HepG2 (cell line): ENCODE measurements around the gene ZSCAN21. TPM values are rescaled to one million over a fixed set of nuclear protein-coding genes. Genes with fewer than 3 reads are reported as not detected.
A peak's percentile ranks its signal among the peaks of the same experiment; 100 is the strongest.

ENCODE experiments used
- ATAC-seq: fragments of 200-7000 bp; cut with Tn5 transposase; 3 replicates; pipeline ENCODE4 v1.9.1; 2020; ENCODE audit warnings: mild to moderate bottlenecking, moderate library complexity
- BruUV-seq: library from RNA; stranded (reverse); fragments of 400-500 nt; replicated peaks from 2 replicates; lab custom pipeline; 2021; lab: Mats Ljungman, UMichigan
- CTCF ChIA-PET: fragments of 300-600 bp; formaldehyde crosslinking; extraction: SDS; loops from one replicate; lab custom pipeline; 2021; ENCODE audit warnings: low total read pairs, inconsistent platforms, low intra/inter-chr PET ratio; lab: Yijun Ruan, JAX
- POLR2A ChIA-PET: fragments of 350-600 bp; sonication (Branson Sonifier 250); formaldehyde crosslinking; loops from one replicate; lab custom pipeline; 2020; ENCODE audit warnings: antibody characterized with exemption, inconsistent platforms; lab: Yijun Ruan, JAX
- DNase-seq: peaks from one replicate; pipeline ENCODE4 v3.0.0-alpha.2; 2015; ENCODE audit warnings: low spot score
- FAIRE-seq: peaks from 3 replicates; lab custom pipeline; 2011; peaks lifted over from hg19 to GRCh38; lab: Jason Lieb, UNC
- H2AFZ ChIP-seq: one replicate; pipeline ENCODE4 v1.6.1; 2011; ENCODE audit warnings: low read length, inconsistent platforms
- H3K27ac ChIP-seq: fragments of 300-600 bp; 3 replicates; pipeline ENCODE4 v1.8.0; 2011; ENCODE audit warnings: mixed run types, mild to moderate bottlenecking, mixed read lengths, low read length, inconsistent platforms; ENCODE audit not compliant: insufficient read depth; ENCODE audit errors: extremely low read length
- H3K27me3 ChIP-seq, 2 experiments: fragments of 200-600 bp in 1 of 2; 2 replicates in 1 of 2; 3 replicates in 1 of 2; pipeline versions ENCODE4 v1.6.0 to v1.8.0; 2011; ENCODE audit warnings: low read length in 2 of 2, mild to moderate bottlenecking in 2 of 2, moderate library complexity in 2 of 2, inconsistent platforms in 1 of 2; ENCODE audit not compliant: insufficient read depth in 2 of 2, control insufficient read depth in 1 of 2
- H3K36me3 ChIP-seq, 2 experiments: fragments of 200-600 bp in 1 of 2; replicated peaks in 1 of 2; 2 replicates in 1 of 2; 3 replicates in 1 of 2; pipeline versions ENCODE4 v1.5.1 to v1.8.0; 2011; ENCODE audit warnings: low read length in 2 of 2, inconsistent platforms in 1 of 2; ENCODE audit not compliant: insufficient read depth in 2 of 2, control insufficient read depth in 1 of 2
- H3K4me1 ChIP-seq: 2 replicates; pipeline ENCODE4 v1.5.1; 2012; ENCODE audit warnings: low read length, inconsistent platforms; ENCODE audit not compliant: insufficient read depth
- H3K4me2 ChIP-seq: 2 replicates; pipeline ENCODE4 v1.6.0; 2011; ENCODE audit warnings: low read depth, low read length, inconsistent platforms
- H3K4me3 ChIP-seq, 3 experiments: fragments of 200-600 bp in 1 of 3; sonication (generic), shearing (Covaris generic) in 1 of 3; replicated peaks in 1 of 3; 2 replicates each; pipeline ENCODE4 v1.5.1; 2011 to 2016; ENCODE audit warnings: low read length in 3 of 3, inconsistent platforms in 2 of 3, low read depth in 2 of 3, mild to moderate bottlenecking in 2 of 3, control low read depth in 1 of 3, mixed read lengths in 1 of 3; ENCODE audit not compliant: insufficient read depth in 1 of 3
- H3K79me2 ChIP-seq: one replicate; pipeline ENCODE4 v1.6.1; 2011; ENCODE audit warnings: low read length, inconsistent platforms; ENCODE audit not compliant: insufficient read depth
- H3K9ac ChIP-seq: 2 replicates; pipeline ENCODE4 v1.6.0; 2011; ENCODE audit warnings: mild to moderate bottlenecking, low read depth, low read length, inconsistent platforms; ENCODE audit not compliant: insufficient read depth
- H3K9me3 ChIP-seq: 2 replicates; pipeline ENCODE4 v1.5.1; 2012; ENCODE audit warnings: mild to moderate bottlenecking, low read length
- H4K20me1 ChIP-seq: 2 replicates; pipeline ENCODE4 v1.6.0; 2011; ENCODE audit warnings: inconsistent platforms, mild to moderate bottlenecking, low read length, moderate library complexity; ENCODE audit not compliant: insufficient read depth
- ATF7 ChIP-seq, 2 experiments: fragments of 450-650 bp in 1 of 2; sonication (generic) in 1 of 2; formaldehyde crosslinking in 1 of 2; IDR thresholded peaks; 2 replicates each; pipeline versions ENCODE4 v1.4.0 to v1.6.1; 2016 to 2020; ENCODE audit warnings: antibody characterized with exemption in 1 of 2, mild to moderate bottlenecking in 1 of 2, missing genetic modification reagents in 1 of 2
- CCDC6 ChIP-seq: sonication (generic); formaldehyde crosslinking; IDR thresholded peaks from 2 replicates; pipeline ENCODE4 v1.8.1; 2022; ENCODE audit warnings: mild to moderate bottlenecking, missing genetic modification reagents, moderate library complexity
- FOXK1 ChIP-seq: sonication (generic); formaldehyde crosslinking; IDR thresholded peaks from 2 replicates; pipeline ENCODE4 v1.4.0; 2020; ENCODE audit warnings: low read depth, missing genetic modification reagents, borderline replicate concordance
- HMG20A ChIP-seq: IDR thresholded peaks from 2 replicates; pipeline ENCODE4 v1.6.1; 2016; ENCODE audit warnings: borderline replicate concordance
- ISL2 ChIP-seq: sonication (generic); formaldehyde crosslinking; IDR thresholded peaks from 2 replicates; pipeline ENCODE4 v1.5.0; 2020; ENCODE audit warnings: missing genetic modification reagents
- KDM2A ChIP-seq: sonication (generic); formaldehyde crosslinking; IDR thresholded peaks from 2 replicates; pipeline ENCODE4 v1.4.0; 2020; ENCODE audit warnings: low read depth, missing genetic modification reagents, borderline replicate concordance
- MIXL1 ChIP-seq: IDR thresholded peaks from 2 replicates; pipeline ENCODE4 v1.6.1; 2016
- NFKBIZ ChIP-seq: IDR thresholded peaks from 2 replicates; pipeline ENCODE4 v1.6.1; 2018; ENCODE audit warnings: missing genetic modification reagents, missing compliant biosample characterization
- NKX3-1 ChIP-seq: sonication (generic); formaldehyde crosslinking; IDR thresholded peaks from 2 replicates; pipeline ENCODE4 v1.5.0; 2020; ENCODE audit warnings: missing genetic modification reagents
- RFX5 ChIP-seq: IDR thresholded peaks from 2 replicates; pipeline ENCODE4 v1.6.1; 2011; ENCODE audit warnings: low read depth, low read length, improper control_type of control experiment
- ZNF124 ChIP-seq: sonication (generic); formaldehyde crosslinking; IDR thresholded peaks from 2 replicates; pipeline ENCODE4 v1.4.0; 2020; ENCODE audit warnings: missing genetic modification reagents
- ZNF530 ChIP-seq: sonication (generic); formaldehyde crosslinking; IDR thresholded peaks from 2 replicates; pipeline ENCODE4 v1.5.0; 2020; ENCODE audit warnings: low read depth, mild to moderate bottlenecking, missing genetic modification reagents
- ZNF557 ChIP-seq: sonication (generic); formaldehyde crosslinking; IDR thresholded peaks from 2 replicates; pipeline ENCODE4 v1.4.0; 2020; ENCODE audit warnings: missing genetic modification reagents
- ZNF589 ChIP-seq: sonication (generic); formaldehyde crosslinking; conservative IDR thresholded peaks from 2 replicates; pipeline ENCODE4 v1.8.0; 2022; ENCODE audit warnings: mild to moderate bottlenecking, moderate library complexity, missing genetic modification reagents
- WGBS: methylation state at CpG from one replicate; pipeline ENCODE4 v1.1.6; 2017; ENCODE audit warnings: low lambda C conversion rate; 5-methylcytosine and 5-hydroxymethylcytosine counted together
- in situ Hi-C: cut with HindIII; loops from 2 replicates; pipeline ENCODE4 v1.10.0; 2017; ENCODE audit warnings: low pct_unique_long_range_greater_than_20kb; ENCODE audit not compliant: extremely low pct_ligation_motif_present
- intact Hi-C: fragments of 100-400 bp; cut with micrococcal nuclease; formaldehyde crosslinking; loops from one replicate; pipeline ENCODE4 v1.10.0; 2022; ENCODE audit not compliant: unreplicated experiment
- polyA plus RNA-seq, 8 experiments: library from polyadenylated mRNA; depleted of rRNA in 3 of 8; stranded (reverse) in 7 of 8; unstranded in 1 of 8; fragments of >200 nt; fragmentation: Illumina TruSeq in 4 of 8; extraction: Trizol in 4 of 8; gene quantifications; 2 replicates each; pipeline versions ENCODE4 v1.2.1 to v1.2.3, GENCODE V29; 2011 to 2016; ENCODE audit warnings: low read depth in 4 of 8, missing spikeins in 1 of 8, mixed read lengths in 1 of 8; ENCODE audit not compliant: insufficient read depth in 1 of 8
- total RNA-seq, 5 experiments: library from RNA; depleted of rRNA; stranded (reverse); fragments of >200 nt; fragmentation: Illumina TruSeq; extraction: Trizol; gene quantifications; 2 replicates each; pipeline ENCODE4 v1.2.3, GENCODE V29; 2016; ENCODE audit warnings: low read depth in 1 of 5
- TF ChIP-seq, protein P1 (sequence below): IDR thresholded peaks from 2 replicates; pipeline ENCODE4 v1.6.1; 2016; ENCODE audit warnings: control low read depth
- TF ChIP-seq, protein P2 (sequence below): sonication (generic); formaldehyde crosslinking; IDR thresholded peaks from 2 replicates; pipeline ENCODE4 v1.4.0; 2020; ENCODE audit warnings: mild to moderate bottlenecking, low read depth, missing genetic modification reagents
- TF ChIP-seq, protein P3 (sequence below): sonication (generic); formaldehyde crosslinking; IDR thresholded peaks from 2 replicates; pipeline ENCODE4 v1.4.0; 2020; ENCODE audit warnings: missing genetic modification reagents
- TF ChIP-seq, protein P4 (sequence below): sonication (generic); formaldehyde crosslinking; IDR thresholded peaks from 2 replicates; pipeline ENCODE4 v1.5.1; 2020; ENCODE audit warnings: missing genetic modification reagents, mild to moderate bottlenecking, borderline replicate concordance

ZSCAN21 gene
- total and polyA plus RNA-seq, 2 of the 13 experiments (the other 11 are each of a cell fraction or from before 2014, with no cell fraction given): 7.0 to 10.0 TPM

DNA sequence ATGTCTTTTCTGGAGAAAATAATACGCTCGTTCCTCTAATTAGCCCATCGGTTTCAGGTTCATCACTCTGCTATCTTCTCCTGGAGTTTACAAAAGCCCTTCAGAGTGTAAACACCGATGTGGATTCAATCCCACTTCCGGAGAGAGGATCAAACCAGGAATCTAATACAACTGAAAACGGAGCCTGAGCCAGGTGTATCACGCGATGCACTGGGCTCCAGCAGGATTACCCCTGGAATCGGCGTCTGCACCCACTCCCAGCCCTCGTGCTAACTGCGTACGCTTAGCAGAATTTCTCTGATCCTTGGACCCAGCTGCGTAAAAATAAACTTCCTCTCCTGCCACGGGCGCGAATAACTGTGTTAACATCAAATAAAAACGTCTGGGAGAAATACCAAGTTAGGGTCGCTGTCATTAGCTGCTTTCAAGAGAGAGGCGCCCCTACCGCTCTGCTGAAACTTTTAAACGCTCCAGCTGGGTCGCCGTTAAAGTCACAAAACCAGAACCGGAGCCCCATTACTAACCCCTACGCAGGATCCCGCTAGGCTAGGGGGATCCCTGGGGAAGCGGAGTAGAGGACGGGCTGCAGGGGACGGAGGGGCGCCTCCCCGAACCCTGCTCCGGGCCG lies 31.4 kb downstream of the ZSCAN21 start (continued):
- TF ChIP-seq, protein P1, sequence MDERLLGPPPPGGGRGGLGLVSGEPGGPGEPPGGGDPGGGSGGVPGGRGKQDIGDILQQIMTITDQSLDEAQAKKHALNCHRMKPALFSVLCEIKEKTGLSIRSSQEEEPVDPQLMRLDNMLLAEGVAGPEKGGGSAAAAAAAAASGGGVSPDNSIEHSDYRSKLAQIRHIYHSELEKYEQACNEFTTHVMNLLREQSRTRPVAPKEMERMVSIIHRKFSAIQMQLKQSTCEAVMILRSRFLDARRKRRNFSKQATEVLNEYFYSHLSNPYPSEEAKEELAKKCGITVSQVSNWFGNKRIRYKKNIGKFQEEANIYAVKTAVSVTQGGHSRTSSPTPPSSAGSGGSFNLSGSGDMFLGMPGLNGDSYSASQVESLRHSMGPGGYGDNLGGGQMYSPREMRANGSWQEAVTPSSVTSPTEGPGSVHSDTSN: no peak
- no peak for TF ChIP-seq ZNF589
- peak; percentile 5; the same call in 1 of the 2 replicates for TF ChIP-seq NKX3-1 (CRISPR knock-in tag)
- TF ChIP-seq ZNF557 (CRISPR knock-in tag): 0 out of 2 replicates have a peak, but pooled peaks have one; percentile 2
- TF ChIP-seq, protein P2, sequence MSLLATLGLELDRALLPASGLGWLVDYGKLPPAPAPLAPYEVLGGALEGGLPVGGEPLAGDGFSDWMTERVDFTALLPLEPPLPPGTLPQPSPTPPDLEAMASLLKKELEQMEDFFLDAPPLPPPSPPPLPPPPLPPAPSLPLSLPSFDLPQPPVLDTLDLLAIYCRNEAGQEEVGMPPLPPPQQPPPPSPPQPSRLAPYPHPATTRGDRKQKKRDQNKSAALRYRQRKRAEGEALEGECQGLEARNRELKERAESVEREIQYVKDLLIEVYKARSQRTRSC (CRISPR knock-in tag): 0 out of 2 replicates have a peak, but pooled peaks have one; percentile 4

GRCh38 chr7:100081535-100082102 lies 32.0 kb downstream of the ZSCAN21 start, which contains the start of gene ZNF3:
Gene ZNF3, minus strand, starts transcription at chr7:100081723. Its CDS starts 4,366 bp downstream, at chr7:100077357.
- no peak within 1 kb of the TSS for H2AFZ ChIP-seq
- peak; percentile 85 for ATAC-seq
- TF ChIP-seq FOXK1: peak; percentile 93; the same call in 1 of the 2 replicates
- TF ChIP-seq, protein P3, sequence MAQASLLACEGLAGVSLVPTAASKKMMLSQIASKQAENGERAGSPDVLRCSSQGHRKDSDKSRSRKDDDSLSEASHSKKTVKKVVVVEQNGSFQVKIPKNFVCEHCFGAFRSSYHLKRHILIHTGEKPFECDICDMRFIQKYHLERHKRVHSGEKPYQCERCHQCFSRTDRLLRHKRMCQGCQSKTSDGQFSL: 0 out of 2 replicates have a peak, but pooled peaks have one; percentile 30
- TF ChIP-seq ZNF124 (CRISPR knock-in tag): peak; percentile 97
- TF ChIP-seq MIXL1 (CRISPR knock-in tag): peak; percentile 80
- TF ChIP-seq HMG20A (CRISPR knock-in tag): 0 out of 2 replicates have a peak, but pooled peaks have one; percentile 9
- peak; percentile 89; the same call in 1 of the 2 replicates for TF ChIP-seq KDM2A (CRISPR knock-in tag)
- TF ChIP-seq RFX5: peak; percentile 75; the same call in 1 of the 2 replicates
- TF ChIP-seq ZNF530: no peak
- TF ChIP-seq NFKBIZ (CRISPR knock-in tag): peak; percentile 83
- TF ChIP-seq ATF7 (IDR thresholded peaks at IDR 0.05): no peak
- TF ChIP-seq ATF7 (CRISPR knock-in tag; IDR thresholded peaks at IDR 0.05): peak; percentile 43; the same call in 1 of the 2 replicates
- peak; percentile 74; the same call in 1 of the 2 replicates for TF ChIP-seq ISL2 (CRISPR knock-in tag)
- peak; percentile 96; the same call in 1 of the 2 replicates for TF ChIP-seq CCDC6 (CRISPR knock-in tag)
- TF ChIP-seq, protein P4, sequence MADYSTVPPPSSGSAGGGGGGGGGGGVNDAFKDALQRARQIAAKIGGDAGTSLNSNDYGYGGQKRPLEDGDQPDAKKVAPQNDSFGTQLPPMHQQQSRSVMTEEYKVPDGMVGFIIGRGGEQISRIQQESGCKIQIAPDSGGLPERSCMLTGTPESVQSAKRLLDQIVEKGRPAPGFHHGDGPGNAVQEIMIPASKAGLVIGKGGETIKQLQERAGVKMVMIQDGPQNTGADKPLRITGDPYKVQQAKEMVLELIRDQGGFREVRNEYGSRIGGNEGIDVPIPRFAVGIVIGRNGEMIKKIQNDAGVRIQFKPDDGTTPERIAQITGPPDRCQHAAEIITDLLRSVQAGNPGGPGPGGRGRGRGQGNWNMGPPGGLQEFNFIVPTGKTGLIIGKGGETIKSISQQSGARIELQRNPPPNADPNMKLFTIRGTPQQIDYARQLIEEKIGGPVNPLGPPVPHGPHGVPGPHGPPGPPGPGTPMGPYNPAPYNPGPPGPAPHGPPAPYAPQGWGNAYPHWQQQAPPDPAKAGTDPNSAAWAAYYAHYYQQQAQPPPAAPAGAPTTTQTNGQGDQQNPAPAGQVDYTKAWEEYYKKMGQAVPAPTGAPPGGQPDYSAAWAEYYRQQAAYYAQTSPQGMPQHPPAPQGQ (CRISPR knock-in tag): peak; percentile 96; the same call in 1 of the 2 replicates

More at GRCh38 chr7:100081535-100082102, 32.0 kb downstream of the ZSCAN21 start, which contains the start of gene ZNF3:
- Histone ChIP-seq H3K4me1 (peaks cover 44% of the 10 kb centered on the region), H3K79me2 (peaks cover 47% of the 10 kb centered on the region), H3K4me3 (peak within 1 kb of the TSS; percentile 91 to 99 (median 92)), H3K9me3 (no peaks in the 10 kb centered on the region), H3K9ac (peak within 1 kb of the TSS; percentile 99), H3K27ac (peak within 1 kb of the TSS; percentile 96), H3K4me2 (peak within 1 kb of the TSS; percentile 97), H4K20me1 (peaks cover 31% of the 10 kb centered on the region), H3K27me3 (no peaks in the 10 kb centered on the region; a peak in 1 of 5 replicates), H3K36me3 (peaks cover 5 to 11% of the 10 kb centered on the region in 2 experiments)
- peak; percentile 98 for DNase-seq
- no TSS peak for BruUV-seq
- peak; percentile 99 for FAIRE-seq
- intact Hi-C loops (loop anchor here (5.0 kb wide), 1 partner anchor 46 kb away; the partner anchor contains the start of gene MBLAC1), in situ Hi-C loops (no loop called here)
- CTCF ChIA-PET: no interaction called here
- POLR2A ChIA-PET: interaction anchor here (0.9 to 2.1 kb wide), 3 partner anchors 20 to 84 kb away, joined by 3 to 8 read pairs (median 7); partner anchors contain the start of genes AP4M1 and MCM7
- WGBS: 0% methylated on average over 13 of the region's 55 CpGs
